GM18519 (cell line): ENCODE measurements around the gene RAD18.

ENCODE experiments used
- ATAC-seq: cut with Tn5 transposase; IDR thresholded peaks from one replicate; pipeline ENCODE4 v1.9.1; 2021; ENCODE audit warnings: mild to moderate bottlenecking, moderate library complexity; ENCODE audit not compliant: unreplicated experiment, low FRiP score

RAD18 gene

GRCh38 chr3:8966820-8967348 is 3.6 kb upstream of the RAD18 start:
- ATAC-seq = no peak

- no peak for ATAC-seq
These were observed 3.0 kb upstream of the RAD18 start for GRCh38 chr3:8966150-8966819.

GRCh38 chr3:8964436-8965370 is 1.4 kb upstream of the RAD18 start:
- ATAC-seq = no peak

- no peak for ATAC-seq
These were observed 928 bp downstream of the RAD18 start for GRCh38 chr3:8962226-8962861.

GRCh38 chr3:8959668-8960067 is 3.6 kb downstream of the RAD18 start:
- no peak for ATAC-seq

GRCh38 chr3:8954938-8955763 is 8.1 kb downstream of the RAD18 start:
- ATAC-seq = peak; percentile 87

- ATAC-seq = no peak
These were observed 10.0 kb downstream of the RAD18 start for GRCh38 chr3:8953313-8953712.

GRCh38 chr3:8952130-8952529 is 11.1 kb downstream of the RAD18 start:
- ATAC-seq = no peak

- ATAC-seq = no peak
These were observed 17.2 kb downstream of the RAD18 start for GRCh38 chr3:8945890-8946600.

GRCh38 chr3:8942746-8943488 is 20.4 kb downstream of the RAD18 start:
- ATAC-seq = no peak

- ATAC-seq = no peak
These were observed 21.2 kb downstream of the RAD18 start for GRCh38 chr3:8942115-8942514.

- ATAC-seq = no peak
These were observed 25.3 kb downstream of the RAD18 start for GRCh38 chr3:8938021-8938420.

- no peak for ATAC-seq
These were observed 25.9 kb downstream of the RAD18 start for GRCh38 chr3:8937064-8938020.

GRCh38 chr3:8932507-8932906 is 30.8 kb downstream of the RAD18 start:
- ATAC-seq = no peak

- no peak for ATAC-seq
These were observed 31.9 kb downstream of the RAD18 start for GRCh38 chr3:8931342-8931741.

GRCh38 chr3:8929860-8930259 is 33.4 kb downstream of the RAD18 start:
- ATAC-seq = no peak

GRCh38 chr3:8914491-8914890 is 48.8 kb downstream of the RAD18 start:
- ATAC-seq = no peak

GRCh38 chr3:8911781-8912180 is 51.5 kb downstream of the RAD18 start:
- ATAC-seq = no peak
